HG02970 (cell line): ENCODE results near the gene ACSS1.

ENCODE experiments used
- ATAC-seq: cut with Tn5 transposase; IDR thresholded peaks from one replicate; pipeline ENCODE4 v1.9.1; 2021; ENCODE audit warnings: mild to moderate bottlenecking, moderate library complexity, moderate number of reproducible peaks; ENCODE audit not compliant: unreplicated experiment, low FRiP score

The ACSS1 gene

GRCh38 chr20:24980291-24981053 is 77.5 kb downstream of the ACSS1 start:
- ATAC-seq, result no peak

GRCh38 chr20:24979036-24979960 is 78.6 kb downstream of the ACSS1 start:
- no peak for ATAC-seq

- ATAC-seq, result no peak
These were observed 79.4 kb downstream of the ACSS1 start for GRCh38 chr20:24978513-24978912.

GRCh38 chr20:24977797-24978196 is 80.1 kb downstream of the ACSS1 start:
- ATAC-seq, result no peak

- no peak for ATAC-seq
These were observed 80.6 kb downstream of the ACSS1 start for GRCh38 chr20:24977336-24977735.

GRCh38 chr20:24972341-24972740 is 85.6 kb downstream of the ACSS1 start:
- ATAC-seq, result no peak

- ATAC-seq, result no peak
These were observed 86.4 kb downstream of the ACSS1 start for GRCh38 chr20:24971376-24972101.

GRCh38 chr20:24970754-24971153 is 87.2 kb downstream of the ACSS1 start:
- ATAC-seq, result no peak

GRCh38 chr20:24970030-24970553 is 87.8 kb downstream of the ACSS1 start:
- no peak for ATAC-seq

GRCh38 chr20:24969186-24970029 is 88.5 kb downstream of the ACSS1 start:
- no peak for ATAC-seq

- ATAC-seq, result no peak
These were observed 89.6 kb downstream of the ACSS1 start for GRCh38 chr20:24968278-24968800.

- ATAC-seq, result no peak
These were observed 91.5 kb downstream of the ACSS1 start for GRCh38 chr20:24966317-24967012.

GRCh38 chr20:24965065-24965919 is 92.6 kb downstream of the ACSS1 start:
- no peak for ATAC-seq

GRCh38 chr20:24964506-24964840 is 93.5 kb downstream of the ACSS1 start:
- ATAC-seq, result no peak

GRCh38 chr20:24963672-24964505 is 94.0 kb downstream of the ACSS1 start:
- no peak for ATAC-seq

- ATAC-seq, result no peak
These were observed 95.4 kb downstream of the ACSS1 start for GRCh38 chr20:24962510-24962909.

GRCh38 chr20:24962182-24962492 is 95.8 kb downstream of the ACSS1 start:
- no peak for ATAC-seq
